ENCODE results near the gene OR10AD1.

DNA sequence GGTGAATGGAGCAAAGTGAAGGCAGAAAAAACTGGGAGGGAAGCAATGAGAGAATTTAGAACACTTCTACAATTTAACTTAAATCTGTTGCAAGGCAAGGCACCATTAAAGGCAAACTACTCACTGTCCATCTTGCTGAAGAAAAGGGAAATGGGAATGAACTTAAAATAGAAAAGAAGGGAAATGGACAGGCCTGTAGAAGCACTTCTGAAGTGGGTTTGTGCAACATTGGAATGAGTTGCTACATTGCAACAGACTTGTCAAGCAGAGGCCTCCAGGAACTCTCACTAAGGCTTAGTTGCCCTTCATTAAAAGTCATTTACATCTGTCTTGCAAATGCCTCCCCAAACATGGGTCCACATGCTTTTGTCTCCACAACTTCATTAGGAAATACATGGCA, 13.7 kb upstream of the OR10AD1 start:
- TF ChIP-seq, protein P1, sequence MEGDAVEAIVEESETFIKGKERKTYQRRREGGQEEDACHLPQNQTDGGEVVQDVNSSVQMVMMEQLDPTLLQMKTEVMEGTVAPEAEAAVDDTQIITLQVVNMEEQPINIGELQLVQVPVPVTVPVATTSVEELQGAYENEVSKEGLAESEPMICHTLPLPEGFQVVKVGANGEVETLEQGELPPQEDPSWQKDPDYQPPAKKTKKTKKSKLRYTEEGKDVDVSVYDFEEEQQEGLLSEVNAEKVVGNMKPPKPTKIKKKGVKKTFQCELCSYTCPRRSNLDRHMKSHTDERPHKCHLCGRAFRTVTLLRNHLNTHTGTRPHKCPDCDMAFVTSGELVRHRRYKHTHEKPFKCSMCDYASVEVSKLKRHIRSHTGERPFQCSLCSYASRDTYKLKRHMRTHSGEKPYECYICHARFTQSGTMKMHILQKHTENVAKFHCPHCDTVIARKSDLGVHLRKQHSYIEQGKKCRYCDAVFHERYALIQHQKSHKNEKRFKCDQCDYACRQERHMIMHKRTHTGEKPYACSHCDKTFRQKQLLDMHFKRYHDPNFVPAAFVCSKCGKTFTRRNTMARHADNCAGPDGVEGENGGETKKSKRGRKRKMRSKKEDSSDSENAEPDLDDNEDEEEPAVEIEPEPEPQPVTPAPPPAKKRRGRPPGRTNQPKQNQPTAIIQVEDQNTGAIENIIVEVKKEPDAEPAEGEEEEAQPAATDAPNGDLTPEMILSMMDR (IDR thresholded peaks at IDR 0.05): no peak
- TF ChIP-seq EP300 (IDR thresholded peaks at IDR 0.05) (no peak), POLR2A (IDR thresholded peaks at IDR 0.05) (no peak)
